Esophagus muscularis mucosa (tissue), 4 donors: ENCODE measurements around the gene ACOXL. TPM values are rescaled to one million over a fixed set of nuclear protein-coding genes. Genes with fewer than 3 reads are reported as not detected.

ENCODE experiments used
- DNase-seq: peaks from one replicate; pipeline ENCODE4 v3.0.0-alpha.2; 2017; ENCODE audit errors: extremely low spot score
- H3K27ac ChIP-seq, 4 donors: fragments of 200-600 bp; sonication (generic); replicated peaks in 1 of 4; 1 replicate in 3 of 4; 2 replicates in 1 of 4; pipeline ENCODE4 v1.5.1; 2016 to 2019; ENCODE audit warnings: mild to moderate bottlenecking in 1 of 4
- H3K27me3 ChIP-seq, 4 donors: fragments of 200-600 bp; sonication (generic); one replicate each; pipeline versions ENCODE4 v1.5.1 to v1.6.0; 2016 to 2019
- H3K36me3 ChIP-seq, 4 donors: fragments of 200-600 bp; sonication (generic); one replicate each; pipeline ENCODE4 v1.5.1; 2016 to 2019
- H3K4me1 ChIP-seq, 4 donors: fragments of 200-600 bp; sonication (generic); one replicate each; pipeline ENCODE4 v1.5.1; 2016 to 2019
- H3K4me3 ChIP-seq, 4 donors: fragments of 200-600 bp; sonication (generic); 1 replicate in 2 of 4; 2 replicates in 2 of 4; pipeline ENCODE4 v1.5.1; 2016 to 2019; ENCODE audit warnings: mild to moderate bottlenecking in 4 of 4, moderate library complexity in 1 of 4
- H3K9me3 ChIP-seq, 4 donors: fragments of 200-600 bp; sonication (generic); 1 replicate in 3 of 4; 2 replicates in 1 of 4; pipeline ENCODE4 v1.5.1; 2016 to 2019
- EP300 ChIP-seq: sonication (generic); formaldehyde crosslinking; IDR thresholded peaks from one replicate; pipeline ENCODE4 v1.6.1; 2017; ENCODE audit warnings: antibody characterized with exemption
- POLR2A ChIP-seq: fragments of 450-650 bp; IDR thresholded peaks from one replicate; pipeline ENCODE4 v1.6.1; 2017; ENCODE audit warnings: antibody characterized with exemption, moderate library complexity, mild to moderate bottlenecking, low read depth
- POLR2AphosphoS5 ChIP-seq, 2 donors: sonication (generic); formaldehyde crosslinking; IDR thresholded peaks; one replicate each; pipeline ENCODE4 v1.6.1; 2017; ENCODE audit warnings: antibody characterized with exemption in 2 of 2
- WGBS: methylation state at CpG from one replicate; pipeline ENCODE4 v1.1.5; 2018; 5-methylcytosine and 5-hydroxymethylcytosine counted together
- intact Hi-C: fragments of 100-400 bp; cut with DNase I; formaldehyde crosslinking; loops from one replicate; pipeline ENCODE4 v1.15.1; 2023
- total RNA-seq, 4 donors: library from RNA; depleted of rRNA; stranded (reverse); fragments of >200 nt; gene quantifications; one replicate each; pipeline versions ENCODE4 v1.1.0 to v1.2.1, GENCODE V29; 2016
- TF ChIP-seq, protein P1 (sequence below), 3 experiments: fragments of 200-600 bp in 2 of 3; fragments of 450-650 bp in 1 of 3; sonication (generic) in 2 of 3; IDR thresholded peaks; one replicate each; pipeline ENCODE4 v1.5.1; 2017 to 2019; ENCODE audit warnings: antibody characterized with exemption in 3 of 3, mild to moderate bottlenecking in 2 of 3, moderate library complexity in 1 of 3

ACOXL gene
- total RNA-seq, 4 donors from 2014 or later, result not detected

DNA sequence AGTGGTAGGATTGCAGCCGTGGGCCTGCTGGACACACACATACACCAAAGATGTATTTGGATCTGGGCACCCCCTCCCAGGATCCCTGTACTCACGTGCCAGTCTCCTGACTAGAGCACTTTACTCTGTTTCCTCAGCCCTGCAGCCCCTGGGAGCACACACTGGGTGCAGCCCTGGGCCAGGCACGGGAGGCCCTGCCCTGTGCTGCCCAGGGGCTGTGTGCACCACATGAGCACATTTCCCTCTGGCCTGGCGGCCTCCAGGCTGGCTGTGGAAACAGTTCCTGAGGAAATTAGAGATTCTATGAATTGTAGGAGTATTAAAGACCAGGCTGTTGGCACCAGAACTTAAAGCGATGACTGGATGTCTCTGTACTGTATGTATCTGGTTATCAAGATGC lies 433.7 kb downstream of the ACOXL start:
- no peak for DNase-seq
- Histone ChIP-seq H3K4me3 (no peak overlapping the region), H3K4me1 (peaks cover 27 to 53% (median 41%) of the 10 kb centered on the region in 4 donors), H3K27me3 (no peaks in the 10 kb centered on the region), H3K27ac (no peak overlapping the region), H3K36me3 (peaks cover 0 to 17% (median 10%) of the 10 kb centered on the region in 4 donors), H3K9me3 (no peaks in the 10 kb centered on the region)
- TF ChIP-seq POLR2AphosphoS5 (IDR thresholded peaks at IDR 0.05) (no peak), EP300 (no peak), POLR2A (no peak)
- TF ChIP-seq, protein P1, sequence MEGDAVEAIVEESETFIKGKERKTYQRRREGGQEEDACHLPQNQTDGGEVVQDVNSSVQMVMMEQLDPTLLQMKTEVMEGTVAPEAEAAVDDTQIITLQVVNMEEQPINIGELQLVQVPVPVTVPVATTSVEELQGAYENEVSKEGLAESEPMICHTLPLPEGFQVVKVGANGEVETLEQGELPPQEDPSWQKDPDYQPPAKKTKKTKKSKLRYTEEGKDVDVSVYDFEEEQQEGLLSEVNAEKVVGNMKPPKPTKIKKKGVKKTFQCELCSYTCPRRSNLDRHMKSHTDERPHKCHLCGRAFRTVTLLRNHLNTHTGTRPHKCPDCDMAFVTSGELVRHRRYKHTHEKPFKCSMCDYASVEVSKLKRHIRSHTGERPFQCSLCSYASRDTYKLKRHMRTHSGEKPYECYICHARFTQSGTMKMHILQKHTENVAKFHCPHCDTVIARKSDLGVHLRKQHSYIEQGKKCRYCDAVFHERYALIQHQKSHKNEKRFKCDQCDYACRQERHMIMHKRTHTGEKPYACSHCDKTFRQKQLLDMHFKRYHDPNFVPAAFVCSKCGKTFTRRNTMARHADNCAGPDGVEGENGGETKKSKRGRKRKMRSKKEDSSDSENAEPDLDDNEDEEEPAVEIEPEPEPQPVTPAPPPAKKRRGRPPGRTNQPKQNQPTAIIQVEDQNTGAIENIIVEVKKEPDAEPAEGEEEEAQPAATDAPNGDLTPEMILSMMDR (IDR thresholded peaks at IDR 0.05), result no peak
- intact Hi-C loops, result no loop called here
- WGBS, result 98% methylated on average over 4 of the region's 5 CpGs

DNA sequence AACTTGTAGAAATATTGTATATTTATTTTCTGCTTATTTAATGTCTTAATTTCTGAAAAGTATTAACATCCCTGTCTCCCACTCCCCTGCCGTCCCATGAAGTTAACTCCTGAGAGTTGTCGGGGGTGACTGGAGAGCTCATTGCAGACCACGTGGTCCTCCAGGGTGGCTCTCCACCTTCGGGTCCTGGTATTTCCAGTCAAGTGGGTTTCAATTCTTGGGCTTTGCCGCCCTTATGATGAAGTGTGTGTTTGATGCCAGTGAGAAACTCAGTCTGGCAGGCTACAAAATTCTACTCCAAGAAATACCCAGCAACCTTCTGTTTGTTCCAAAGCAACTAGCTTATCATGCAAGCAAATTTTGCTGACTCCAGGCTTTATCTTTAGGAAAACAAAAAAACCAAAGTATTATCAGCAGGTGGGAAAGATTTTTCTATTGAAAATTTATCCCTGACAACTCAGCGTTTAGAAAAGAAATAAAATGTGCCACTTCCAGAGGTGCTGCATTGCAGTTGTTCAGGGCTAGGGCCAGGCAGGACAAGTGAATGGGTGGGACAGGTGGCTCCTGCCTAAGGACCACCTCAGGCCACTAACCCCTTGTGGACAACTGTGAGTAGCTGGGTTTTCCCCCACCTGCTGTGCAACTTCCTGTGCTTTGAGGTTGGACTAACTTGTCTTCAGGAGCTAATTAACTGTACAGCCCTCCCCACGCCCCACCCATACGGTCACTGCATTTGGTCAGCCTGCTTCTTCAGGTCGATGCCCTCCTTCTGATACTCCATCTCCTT lies 434.9 kb downstream of the ACOXL start:
- H3K27me3 ChIP-seq, result no peaks in the 10 kb centered on the region
- WGBS, result 91% methylated on average over 9 of the region's 9 CpGs
- H3K4me1 ChIP-seq, result peaks cover 17 to 41% (median 30%) of the 10 kb centered on the region in 4 donors
- no peaks in the 10 kb centered on the region for H3K9me3 ChIP-seq
- TF ChIP-seq, protein P1 (IDR thresholded peaks at IDR 0.05), result no peak
- TF ChIP-seq POLR2A, result no peak
- TF ChIP-seq EP300, result no peak
- TF ChIP-seq POLR2AphosphoS5 (IDR thresholded peaks at IDR 0.05), result no peak
- peaks cover 0 to 17% (median 10%) of the 10 kb centered on the region in 4 donors for H3K36me3 ChIP-seq
- DNase-seq, result no peak
- intact Hi-C loops, result no loop called here
- H3K27ac ChIP-seq, result no peak overlapping the region
- no peak overlapping the region for H3K4me3 ChIP-seq

DNA sequence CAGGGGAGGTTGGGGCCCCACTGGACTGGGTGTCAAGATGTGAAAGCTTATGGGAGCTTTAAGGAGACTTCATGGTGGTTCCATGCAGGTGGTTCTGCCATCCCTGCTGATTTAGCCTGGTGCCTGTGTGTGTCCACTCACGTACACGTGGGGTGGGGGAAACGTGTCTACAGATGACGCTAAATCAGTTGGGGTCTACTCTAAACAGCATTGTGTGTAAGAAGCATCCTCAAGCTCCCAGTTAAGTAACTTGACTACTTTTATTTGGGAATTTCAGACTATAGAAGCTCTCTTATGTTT lies 435.4 kb downstream of the ACOXL start:
- H3K4me1 ChIP-seq, result peaks cover 12 to 38% (median 26%) of the 10 kb centered on the region in 4 donors
- H3K27me3 ChIP-seq, result no peaks in the 10 kb centered on the region
- TF ChIP-seq, protein P1 (IDR thresholded peaks at IDR 0.05), result no peak
- no peak for TF ChIP-seq EP300
- TF ChIP-seq POLR2AphosphoS5 (IDR thresholded peaks at IDR 0.05), result no peak
- no peak for TF ChIP-seq POLR2A
- 92% methylated on average over 4 of the region's 4 CpGs for WGBS
- no peak overlapping the region for H3K4me3 ChIP-seq
- no peak for DNase-seq
- H3K36me3 ChIP-seq, result peaks cover 0 to 17% (median 10%) of the 10 kb centered on the region in 4 donors
- H3K27ac ChIP-seq, result no peak overlapping the region
- intact Hi-C loops, result no loop called here
- no peaks in the 10 kb centered on the region for H3K9me3 ChIP-seq

Other genes starting within 250 kb of the ACOXL start
- 10 to 100 TPM; 27.3 to 51.5 (median 37.1) TPM for gene RGPD6, start 155.4 kb upstream of the ACOXL start, total RNA-seq
- 1 to 10 TPM in 2 of 4 donors, under 1 TPM in 1, not detected in 1; 0.80 to 1.8 (median 1.1) TPM for gene BUB1, start 54.5 kb upstream of the ACOXL start, total RNA-seq